22Rv1 (cell line): ENCODE results near the gene MRPL58.

Source experiments
- H3K27ac ChIP-seq: fragments of 450-650 bp; 2 replicates; pipeline ENCODE4 v1.5.1; 2017
- ZFX ChIP-seq: fragments of 450-650 bp; IDR thresholded peaks from 2 replicates; pipeline ENCODE4 v1.6.1; 2017; ENCODE audit warnings: antibody characterized with exemption, borderline replicate concordance
- TF ChIP-seq, protein P1 (sequence below): fragments of 450-650 bp; IDR thresholded peaks from 2 replicates; pipeline ENCODE4 v1.5.1; 2017; ENCODE audit warnings: mild to moderate bottlenecking

The MRPL58 gene

DNA sequence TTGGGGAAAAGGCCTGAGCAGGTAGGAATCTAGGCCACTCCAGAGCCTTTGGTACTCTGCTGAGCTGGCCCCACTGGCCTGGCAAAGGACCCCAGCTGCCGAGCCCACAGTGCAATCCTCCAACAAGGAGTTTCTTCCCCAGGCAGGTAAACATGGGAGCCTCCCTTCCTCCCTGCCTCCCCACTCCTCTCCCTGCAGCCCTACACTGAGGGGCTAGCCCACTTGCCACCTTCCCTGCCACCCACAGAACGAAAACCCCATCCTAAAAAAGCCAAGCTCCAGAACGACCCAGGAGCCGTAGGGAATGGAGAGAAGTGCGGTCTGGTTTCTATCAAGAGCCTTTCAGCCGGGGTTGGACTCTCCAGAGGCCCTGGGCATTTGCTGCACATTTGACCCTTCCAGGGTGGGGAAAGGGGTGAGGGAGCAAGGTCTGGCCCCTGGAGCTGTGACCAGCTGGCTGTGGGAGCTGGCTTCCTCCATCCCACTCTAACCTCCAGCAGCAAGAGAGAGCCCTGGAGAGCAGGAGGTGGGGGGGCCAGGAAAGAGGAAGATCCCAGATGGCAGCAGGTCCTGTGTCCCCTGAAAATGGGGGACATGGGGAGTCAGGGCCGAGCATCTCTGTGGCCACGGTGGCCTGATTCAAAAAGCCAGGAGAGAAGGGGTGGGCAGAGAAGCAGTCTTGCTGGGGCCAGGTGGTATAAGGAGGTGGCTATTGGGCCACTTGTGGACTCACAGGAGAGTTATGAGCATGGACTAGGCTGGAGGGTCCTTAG, 41.2 kb upstream of the MRPL58 start:
- TF ChIP-seq, protein P1, sequence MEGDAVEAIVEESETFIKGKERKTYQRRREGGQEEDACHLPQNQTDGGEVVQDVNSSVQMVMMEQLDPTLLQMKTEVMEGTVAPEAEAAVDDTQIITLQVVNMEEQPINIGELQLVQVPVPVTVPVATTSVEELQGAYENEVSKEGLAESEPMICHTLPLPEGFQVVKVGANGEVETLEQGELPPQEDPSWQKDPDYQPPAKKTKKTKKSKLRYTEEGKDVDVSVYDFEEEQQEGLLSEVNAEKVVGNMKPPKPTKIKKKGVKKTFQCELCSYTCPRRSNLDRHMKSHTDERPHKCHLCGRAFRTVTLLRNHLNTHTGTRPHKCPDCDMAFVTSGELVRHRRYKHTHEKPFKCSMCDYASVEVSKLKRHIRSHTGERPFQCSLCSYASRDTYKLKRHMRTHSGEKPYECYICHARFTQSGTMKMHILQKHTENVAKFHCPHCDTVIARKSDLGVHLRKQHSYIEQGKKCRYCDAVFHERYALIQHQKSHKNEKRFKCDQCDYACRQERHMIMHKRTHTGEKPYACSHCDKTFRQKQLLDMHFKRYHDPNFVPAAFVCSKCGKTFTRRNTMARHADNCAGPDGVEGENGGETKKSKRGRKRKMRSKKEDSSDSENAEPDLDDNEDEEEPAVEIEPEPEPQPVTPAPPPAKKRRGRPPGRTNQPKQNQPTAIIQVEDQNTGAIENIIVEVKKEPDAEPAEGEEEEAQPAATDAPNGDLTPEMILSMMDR, result no peak
- TF ChIP-seq ZFX, result no peak
- H3K27ac ChIP-seq, result peak overlapping the region; percentile 91

DNA sequence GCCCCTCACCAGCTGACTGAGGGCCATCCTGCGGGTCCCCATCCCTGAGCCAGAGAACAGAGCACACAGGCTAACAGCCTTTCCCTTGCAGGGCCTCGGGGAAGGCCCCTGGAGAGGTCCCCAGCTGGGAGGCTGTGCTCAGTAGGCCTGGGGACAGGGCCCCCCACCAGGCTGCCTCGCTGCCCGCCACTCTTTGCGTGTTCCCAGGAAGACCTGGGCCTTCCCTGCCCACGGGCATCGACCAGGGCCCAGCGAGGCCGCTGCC, 40.7 kb upstream of the MRPL58 start:
- TF ChIP-seq, protein P1, result no peak
- TF ChIP-seq ZFX, result no peak
- peak overlapping the region; percentile 91 for H3K27ac ChIP-seq

DNA sequence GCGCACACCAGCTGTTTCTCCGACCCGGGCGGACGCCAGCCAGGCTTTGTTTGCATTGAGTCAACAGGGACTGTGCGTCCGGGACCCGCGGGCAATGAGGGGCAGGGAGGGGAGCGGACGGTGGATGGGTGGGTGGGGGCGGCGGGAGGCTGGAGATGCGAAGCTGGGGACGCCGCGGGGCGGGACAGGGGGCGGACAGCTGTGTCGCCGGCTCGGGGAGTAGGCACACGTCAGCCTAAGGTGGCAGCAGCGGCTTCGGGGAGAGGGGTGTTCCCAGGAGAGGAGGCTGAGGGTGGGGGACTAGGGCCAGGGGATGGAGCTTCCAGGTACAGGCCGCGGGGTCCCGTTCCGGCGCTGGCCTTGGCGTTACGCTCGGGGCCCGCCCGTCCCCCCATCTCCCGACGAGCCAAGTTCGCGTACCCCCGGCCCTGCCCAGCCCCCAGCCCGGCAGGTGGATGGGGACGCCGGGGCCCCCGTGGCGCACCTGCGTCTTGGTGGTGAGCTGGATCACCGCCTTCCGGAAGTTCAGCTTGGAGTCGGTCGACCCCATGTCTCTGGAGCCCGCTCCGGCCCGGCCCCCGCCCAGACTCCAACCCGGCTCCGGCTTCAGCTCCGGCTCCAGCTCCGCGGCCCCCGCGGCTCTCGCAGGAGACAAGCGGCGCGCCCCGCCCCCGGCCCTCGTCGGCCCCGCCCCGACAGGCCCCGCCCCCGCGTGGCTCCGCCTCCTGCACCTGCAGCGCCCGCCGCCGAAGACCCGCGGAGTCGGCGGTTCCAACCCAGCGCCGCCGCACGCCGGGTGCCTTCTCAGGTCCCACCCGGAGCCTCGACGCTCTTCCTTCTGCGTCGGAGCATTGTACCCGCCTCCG, 40.1 kb upstream of the MRPL58 start, which contains the start of gene HID1:
TSS of gene HID1 (minus strand) at position 653 of the 866 bp plus-strand sequence. CDS start at position 550, 103 bp downstream.
- no peak for TF ChIP-seq ZFX
- TF ChIP-seq, protein P1, result no peak
- H3K27ac ChIP-seq, result peak within 1 kb of the TSS; percentile 91

DNA sequence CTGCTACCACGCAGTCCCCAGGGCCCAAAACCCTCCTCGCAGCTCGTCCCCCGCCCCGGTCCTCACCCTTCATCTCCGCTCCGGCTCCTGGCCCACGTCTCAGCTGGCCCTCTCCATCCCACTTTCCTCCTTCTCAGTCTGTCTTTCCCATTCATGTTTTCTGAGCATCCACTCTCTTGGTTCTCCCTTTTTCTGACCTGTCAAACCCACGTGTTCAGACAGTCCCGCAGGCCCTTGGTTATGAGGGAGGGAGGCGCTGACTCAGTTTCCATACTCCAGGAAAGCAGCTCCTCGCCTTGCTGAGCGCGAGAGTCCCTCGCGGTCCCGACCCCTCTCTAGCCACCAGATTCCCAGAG, 39.5 kb upstream of the MRPL58 start:
- peak overlapping the region; percentile 91 for H3K27ac ChIP-seq
- TF ChIP-seq, protein P1, result no peak
- TF ChIP-seq ZFX, result no peak

DNA sequence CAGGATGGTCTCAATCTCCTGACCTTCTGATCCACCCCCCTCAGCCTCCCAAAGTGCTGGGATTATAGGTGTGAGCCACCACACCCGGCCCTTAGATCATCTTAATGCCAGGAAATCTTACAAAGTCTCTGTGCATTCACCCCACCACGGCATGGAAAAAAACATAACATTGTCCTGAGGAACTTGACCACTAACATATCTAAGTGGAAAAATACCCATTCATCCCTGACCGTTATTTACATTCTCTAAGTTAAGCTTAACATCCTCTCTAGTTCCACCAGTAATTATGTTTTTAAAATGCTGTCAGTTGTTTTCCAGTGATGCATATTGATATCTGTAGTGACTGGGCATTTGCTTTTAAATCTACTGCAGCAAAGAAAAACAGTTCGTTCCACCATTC, 36.5 kb upstream of the MRPL58 start:
- no peak overlapping the region for H3K27ac ChIP-seq
- TF ChIP-seq, protein P1, result no peak
- no peak for TF ChIP-seq ZFX

DNA sequence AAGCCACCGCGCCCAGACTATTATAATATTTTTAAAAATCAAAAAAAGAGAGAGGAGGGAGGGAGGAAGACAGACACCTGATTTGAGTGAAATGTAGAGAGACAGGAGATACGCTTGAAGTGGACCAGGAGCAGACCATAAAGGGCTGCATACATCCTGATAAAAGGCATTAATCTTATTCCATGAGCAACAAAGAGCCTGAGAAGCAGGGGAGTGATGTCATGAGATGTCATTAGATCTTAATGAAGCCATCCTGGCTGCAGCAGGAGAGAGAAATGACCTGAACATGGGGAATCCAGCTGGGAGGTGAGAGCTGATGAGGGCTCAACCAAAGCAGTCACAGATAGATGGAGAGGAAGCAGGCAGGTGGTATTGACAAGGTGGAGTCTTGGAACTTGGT, 34.7 kb upstream of the MRPL58 start:
- H3K27ac ChIP-seq, result no peak overlapping the region
- no peak for TF ChIP-seq ZFX
- TF ChIP-seq, protein P1, result no peak

DNA sequence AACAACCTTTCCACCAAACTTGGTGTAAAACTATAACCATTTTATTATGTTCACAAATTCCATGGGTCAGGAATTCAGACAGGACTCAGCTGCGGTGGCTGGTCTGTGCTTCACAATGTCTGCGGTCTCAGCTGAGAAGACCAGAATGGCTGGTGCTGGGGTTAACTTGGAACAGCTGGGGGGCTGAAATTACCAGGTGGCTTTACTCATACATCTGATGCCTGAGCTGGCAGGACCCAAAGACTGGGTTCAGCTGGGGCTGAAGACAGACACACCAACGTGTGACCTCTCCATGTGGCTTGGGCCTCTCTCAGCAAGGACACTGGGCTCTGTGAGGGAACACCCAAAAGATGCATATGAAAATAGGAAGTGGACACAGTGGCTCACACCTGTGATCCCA, 34.2 kb upstream of the MRPL58 start:
- TF ChIP-seq ZFX, result no peak
- TF ChIP-seq, protein P1, result no peak
- H3K27ac ChIP-seq, result no peak overlapping the region
